SK-N-SH treated with all-trans-retinoic acid at 6 μM for 48 hours (cell line): ENCODE data around the gene GH1.
A peak's percentile ranks its signal among the peaks of the same experiment; 100 is the strongest.
"Not testable (repeated sequence)": the region's sequence is repeated elsewhere in the genome, so short reads cannot be mapped to it uniquely, and the experiment has no call there.

Source experiments
- ATAC-seq: fragments of 200-7000 bp; cut with Tn5 transposase; 3 replicates; pipeline ENCODE4 v1.9.1; 2020; ENCODE audit warnings: mild to moderate bottlenecking, moderate library complexity
- CSDC2 ChIP-seq: fragments of 250-450 bp; sonication (Bioruptor Pico); IDR thresholded peaks from 2 replicates; pipeline ENCODE4 v1.5.0; 2020; ENCODE audit warnings: mild to moderate bottlenecking, moderate library complexity
- OSR1 ChIP-seq: fragments of 250-450 bp; sonication (Bioruptor Pico); IDR thresholded peaks from 2 replicates; pipeline ENCODE4 v1.8.0; 2022; ENCODE audit warnings: moderate library complexity, mild to moderate bottlenecking, inconsistent platforms
- PPARA ChIP-seq: fragments of 250-450 bp; sonication (Bioruptor Pico); IDR thresholded peaks from 2 replicates; pipeline ENCODE4 v1.5.0; 2020; ENCODE audit warnings: mild to moderate bottlenecking, borderline replicate concordance
- SNAI2 ChIP-seq: fragments of 250-450 bp; sonication (Bioruptor Pico); IDR thresholded peaks from 2 replicates; pipeline ENCODE4 v1.5.0; 2020; ENCODE audit warnings: mild to moderate bottlenecking, moderate library complexity
- TOX ChIP-seq: fragments of 250-450 bp; sonication (Bioruptor Pico); IDR thresholded peaks from 2 replicates; pipeline ENCODE4 v1.8.0; 2021; ENCODE audit warnings: mild to moderate bottlenecking, moderate library complexity, borderline replicate concordance
- TSHZ2 ChIP-seq: fragments of 250-450 bp; sonication (Bioruptor Pico); IDR thresholded peaks from 2 replicates; pipeline ENCODE4 v1.5.0; 2020; ENCODE audit warnings: mild to moderate bottlenecking, moderate library complexity
- ZC3H10 ChIP-seq: fragments of 250-450 bp; sonication (Bioruptor Pico); IDR thresholded peaks from 2 replicates; pipeline ENCODE4 v1.5.1; 2021; ENCODE audit warnings: mild to moderate bottlenecking, moderate library complexity
- ZFP3 ChIP-seq: fragments of 250-450 bp; sonication (Bioruptor Pico); IDR thresholded peaks from 2 replicates; pipeline ENCODE4 v1.5.0; 2020; ENCODE audit warnings: mild to moderate bottlenecking, moderate library complexity
- ZFP30 ChIP-seq: fragments of 450-650 bp; formaldehyde crosslinking; IDR thresholded peaks from 2 replicates; pipeline ENCODE4 v1.5.0; 2022; ENCODE audit warnings: mild to moderate bottlenecking, moderate library complexity
- ZNF8 ChIP-seq: fragments of 450-650 bp; formaldehyde crosslinking; IDR thresholded peaks from 2 replicates; pipeline ENCODE4 v1.5.0; 2020; ENCODE audit warnings: mild to moderate bottlenecking, moderate library complexity

The GH1 gene

GRCh38 chr17:63903787-63904201 lies 14.8 kb downstream of the GH1 start:
- peak; percentile 55; the same call in 2 of the 3 replicates for ATAC-seq

DNA sequence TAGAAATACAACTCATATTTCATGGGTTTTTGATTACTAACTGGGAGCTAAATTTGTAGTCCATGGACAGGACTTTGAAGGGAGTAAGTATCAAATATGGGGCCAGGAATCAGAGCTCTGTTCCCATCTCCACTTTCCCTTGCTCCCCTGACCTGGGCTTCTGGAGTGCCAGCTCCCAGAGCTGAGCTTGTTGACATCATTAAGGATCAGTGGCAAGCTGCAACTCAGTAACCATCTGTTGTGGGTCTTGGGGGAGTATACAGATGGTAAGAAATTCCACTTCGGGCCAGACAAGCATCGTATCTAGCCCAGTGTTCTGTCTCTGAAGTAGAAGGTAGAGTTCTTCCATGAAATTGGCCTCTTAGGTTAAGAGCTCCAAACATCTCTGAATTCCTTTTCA lies 16.7 kb downstream of the GH1 start:
- not testable (repeated sequence) for ATAC-seq

DNA sequence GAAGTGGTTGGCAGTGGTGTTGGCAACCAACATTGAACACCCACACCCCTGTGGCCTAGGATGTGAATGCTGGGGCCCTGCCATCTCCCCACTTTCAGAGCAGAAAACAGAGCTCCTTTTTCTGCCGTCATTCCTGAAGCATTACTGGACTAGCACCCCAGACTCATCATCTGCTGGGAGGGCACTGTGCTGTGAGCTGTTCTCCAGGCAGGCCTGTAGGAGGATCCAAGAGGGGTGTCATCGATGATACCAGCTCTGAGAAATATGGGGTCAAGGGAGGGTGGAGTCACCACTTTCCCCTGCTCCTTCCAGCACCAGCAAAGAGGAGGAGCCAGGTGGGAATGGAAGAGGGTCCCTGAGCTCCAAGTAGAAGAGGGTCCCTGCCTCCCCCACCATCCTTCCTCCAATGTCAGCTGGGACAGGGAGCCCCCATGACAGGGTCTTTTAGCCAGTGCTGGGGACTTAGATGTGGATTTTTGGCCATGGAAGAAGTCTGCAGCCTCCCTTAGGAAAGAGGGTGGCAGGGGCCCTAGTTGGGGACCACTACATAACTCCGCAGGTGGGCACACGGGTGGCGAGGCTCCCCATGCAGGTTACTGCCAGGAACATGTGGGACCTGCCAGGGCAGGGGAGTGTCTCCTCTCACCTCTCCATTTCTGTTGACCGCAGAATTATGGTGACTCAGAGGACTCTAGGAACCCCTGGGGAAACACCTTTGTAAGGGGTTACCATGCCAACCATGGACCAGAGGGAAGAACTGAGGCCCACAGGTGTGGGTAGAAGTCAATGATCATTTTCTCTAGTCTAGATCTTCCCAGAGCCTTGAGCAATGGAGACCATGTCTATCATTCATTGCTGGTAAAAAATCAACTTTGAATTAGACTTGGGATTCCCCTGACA lies 19.5 kb downstream of the GH1 start:
- not testable (repeated sequence) for ATAC-seq

GRCh38 chr17:63896524-63897354 lies 21.9 kb downstream of the GH1 start, which contains the start of gene CSH1:
TSS of gene CSH1 (minus strand) at chr17:63896574. CDS start at chr17:63896511, 63 bp downstream.
- ATAC-seq = peak; percentile 56; the same call in 1 of the 3 replicates

GRCh38 chr17:63894821-63895220 lies 23.8 kb downstream of the GH1 start:
- ATAC-seq = not testable (repeated sequence)

DNA sequence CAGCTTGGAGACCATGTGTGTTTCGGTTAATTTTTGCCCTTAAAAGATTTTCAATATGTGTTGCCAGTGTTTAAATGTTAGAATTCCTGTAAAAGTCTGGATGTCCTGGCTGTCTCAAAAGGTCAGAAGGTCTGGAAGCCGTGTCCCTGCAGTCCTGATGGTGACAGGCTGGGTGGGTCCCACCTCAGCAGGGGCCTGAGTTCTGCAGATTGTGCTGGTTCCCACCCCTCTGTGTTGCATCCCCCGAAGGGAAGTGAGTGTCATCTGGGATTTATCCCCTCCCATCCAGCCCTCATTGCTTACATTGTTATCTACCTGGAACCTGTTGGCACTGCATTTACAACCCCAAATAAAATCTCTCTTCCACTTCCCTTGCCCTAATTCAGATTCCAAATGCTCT lies 24.6 kb downstream of the GH1 start:
- not testable (repeated sequence) for ATAC-seq

DNA sequence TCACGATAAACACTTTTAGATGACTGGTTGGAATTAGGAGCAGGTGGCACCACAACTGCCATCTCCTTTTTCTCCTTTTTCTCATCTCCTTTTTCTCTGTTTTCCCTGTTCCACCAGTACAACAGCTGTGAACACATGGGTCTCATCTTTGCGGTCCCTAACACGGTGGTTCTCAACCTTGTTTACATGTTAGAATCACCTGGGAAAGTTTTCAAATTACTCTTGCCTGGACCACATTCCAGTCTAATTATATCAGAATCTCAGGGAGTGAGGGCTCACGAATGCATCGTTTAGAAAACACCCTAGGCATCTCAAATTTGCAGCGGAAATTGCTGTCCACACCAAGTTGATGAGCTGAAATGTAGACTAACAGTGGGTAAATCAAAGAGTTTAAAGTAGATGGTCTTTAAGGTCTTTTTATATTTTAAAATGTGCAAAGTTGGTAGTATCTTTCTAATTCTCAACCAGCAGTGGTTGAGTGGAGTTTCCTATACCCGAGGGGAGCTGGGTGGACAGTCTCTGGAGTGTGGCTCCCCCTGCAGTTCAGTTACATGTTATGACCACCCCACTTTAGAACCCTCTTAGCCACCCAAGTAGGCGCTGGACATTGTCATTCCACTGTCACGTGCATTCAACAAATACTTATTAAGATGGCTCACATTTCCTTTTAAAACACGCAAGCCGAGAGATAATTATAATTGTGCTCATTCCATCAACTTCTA lies 26.2 kb downstream of the GH1 start:
- not testable (repeated sequence) for ATAC-seq

GRCh38 chr17:63889026-63889848 lies 29.4 kb downstream of the GH1 start:
- peak; percentile 96 for ATAC-seq

DNA sequence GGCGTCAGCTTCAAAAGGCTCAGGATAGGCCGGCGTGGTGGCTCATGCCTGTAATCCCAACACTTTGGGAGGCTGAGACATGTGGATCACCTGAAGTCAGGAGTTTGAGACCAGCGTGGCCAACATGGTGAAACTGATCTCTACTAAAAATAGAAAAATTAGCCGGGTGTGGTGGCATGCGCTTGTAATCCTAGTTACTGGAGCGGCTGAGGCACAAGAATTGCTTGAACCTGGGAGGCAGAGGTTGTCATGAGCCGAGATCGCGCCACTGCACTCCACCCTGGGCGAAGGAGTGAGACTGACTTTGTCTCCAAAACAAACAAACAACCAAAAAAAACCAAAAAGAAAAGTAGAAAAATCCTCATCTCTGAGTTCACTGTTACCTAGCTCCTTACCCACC lies 33.5 kb downstream of the GH1 start:
- ATAC-seq = not testable (repeated sequence)

- ATAC-seq = not testable (repeated sequence)
Measured at GRCh38 chr17:63882626-63883126, 36.0 kb downstream of the GH1 start.

- no peak for TF ChIP-seq OSR1 (CRISPR knock-in tag)
- TF ChIP-seq, all 23 proteins: peak for 0
- peak; percentile 95 for ATAC-seq
Measured at GRCh38 chr17:63881935-63882601, 36.6 kb downstream of the GH1 start, which contains the start of gene GH2. TSS of gene GH2 (minus strand) at chr17:63881944. CDS start at chr17:63881801, 143 bp downstream.

DNA sequence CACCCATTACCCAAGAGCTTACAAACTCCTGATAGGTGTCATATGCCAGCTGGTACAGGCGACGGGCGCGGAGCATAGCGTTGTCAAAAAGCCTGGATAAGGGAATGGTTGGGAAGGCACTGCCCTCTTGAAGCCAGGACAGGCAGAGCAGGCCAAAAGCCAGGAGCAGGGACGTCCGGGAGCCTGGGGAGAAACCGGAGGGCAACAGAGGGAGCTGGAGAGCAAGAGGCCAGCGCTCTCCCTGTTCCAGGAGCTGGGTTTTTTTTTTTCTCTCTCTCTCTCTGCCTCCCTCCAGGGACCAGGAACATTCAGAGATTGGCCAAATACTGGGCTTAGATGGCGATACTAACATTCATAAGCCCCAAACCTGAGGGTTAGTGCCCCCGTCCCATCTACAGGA lies 37.3 kb downstream of the GH1 start:
- ATAC-seq = not testable (repeated sequence)

DNA sequence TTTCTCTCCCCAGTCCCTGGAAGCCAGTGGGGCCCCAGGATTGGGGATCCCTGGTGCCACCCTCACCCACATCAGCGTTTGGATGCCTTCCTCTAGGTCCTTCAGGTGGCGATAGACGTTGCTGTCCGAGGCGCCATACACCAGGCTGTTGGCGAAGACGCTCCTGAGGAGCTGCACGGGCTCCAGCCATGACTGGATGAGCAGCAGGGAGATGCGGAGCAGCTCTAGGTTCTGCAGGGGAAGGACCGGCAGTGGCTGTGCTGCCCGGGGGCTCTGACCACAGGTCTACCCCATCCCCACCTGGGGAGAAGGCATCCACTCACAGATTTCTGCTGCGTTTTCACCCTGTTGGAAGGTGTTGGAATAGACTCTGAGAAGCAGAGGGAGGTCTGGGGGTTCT lies 37.9 kb downstream of the GH1 start:
- TF ChIP-seq ZNF8 (CRISPR knock-in tag) (no peak), ZC3H10 (CRISPR knock-in tag) (no peak), SNAI2 (no peak), CSDC2 (CRISPR knock-in tag) (no peak), PPARA (CRISPR knock-in tag) (no peak), ZFP30 (CRISPR knock-in tag) (no peak), TSHZ2 (CRISPR knock-in tag) (no peak), ZFP3 (CRISPR knock-in tag) (no peak), TOX (no peak)
- ATAC-seq = no peak

GRCh38 chr17:63878413-63878812 lies 40.2 kb downstream of the GH1 start:
- not testable (repeated sequence) for ATAC-seq

DNA sequence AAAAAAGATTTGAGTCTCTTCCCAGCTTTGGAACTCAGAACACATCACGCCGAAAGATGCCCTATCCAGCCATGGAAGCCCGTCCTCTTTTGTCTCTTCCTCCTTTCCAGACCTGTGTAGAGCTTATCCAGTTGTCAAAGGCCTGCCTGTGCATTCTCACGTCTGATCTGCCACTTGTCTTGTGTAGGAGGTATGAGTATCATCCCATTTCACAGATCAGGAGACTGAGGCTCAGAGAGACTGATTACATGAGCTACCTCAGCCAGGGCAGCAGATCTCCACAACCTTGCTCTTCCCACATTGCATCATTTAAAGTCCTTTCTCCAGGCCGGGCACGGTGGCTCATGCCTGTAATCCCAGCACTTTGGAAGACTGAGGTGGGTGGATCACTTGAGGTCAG lies 43.9 kb downstream of the GH1 start:
- not testable (repeated sequence) for ATAC-seq
